ENCODE results near the gene GRIN1. TPM values are rescaled to one million over a fixed set of nuclear protein-coding genes. Genes with fewer than 3 reads are reported as not detected.

GRIN1 gene
- total RNA-seq, 1 donor from 2014 or later, result not detected

DNA sequence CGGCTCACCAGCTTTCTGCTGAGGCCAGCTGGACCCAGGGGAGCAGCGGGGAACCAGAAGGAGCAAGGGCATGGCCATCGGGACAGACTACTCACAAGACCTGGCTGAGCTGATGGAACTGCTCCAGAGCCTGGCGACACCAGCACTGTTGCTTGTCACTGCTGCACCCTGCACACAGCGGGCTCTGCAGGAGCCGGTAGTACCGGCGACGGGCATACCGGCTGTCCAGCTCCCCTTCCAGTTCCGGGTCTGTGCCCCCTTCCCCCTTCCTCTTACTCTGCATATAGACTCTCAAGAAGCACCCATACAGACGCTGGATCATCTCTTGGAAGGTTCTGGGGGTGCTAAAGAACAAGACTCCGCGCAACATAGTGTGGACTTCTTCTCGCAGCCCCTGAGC lies 48.4 kb downstream of the GRIN1 start:
- H3K27ac ChIP-seq (replicated peaks), result no peak overlapping the region
- DNase-seq, result no peak
- H3K4me3 ChIP-seq, result peak overlapping the region; percentile 100
- peaks cover 71% of the 10 kb centered on the region for H3K4me1 ChIP-seq
- peaks cover 68% of the 10 kb centered on the region for H3K36me3 ChIP-seq
- intact Hi-C loops (cut with micrococcal nuclease), result no loop called here
- no peaks in the 10 kb centered on the region for H3K27me3 ChIP-seq (ENCODE audit: low read depth)
- H3K9me3 ChIP-seq (replicated peaks), result no peaks in the 10 kb centered on the region
- TF ChIP-seq, protein P1, sequence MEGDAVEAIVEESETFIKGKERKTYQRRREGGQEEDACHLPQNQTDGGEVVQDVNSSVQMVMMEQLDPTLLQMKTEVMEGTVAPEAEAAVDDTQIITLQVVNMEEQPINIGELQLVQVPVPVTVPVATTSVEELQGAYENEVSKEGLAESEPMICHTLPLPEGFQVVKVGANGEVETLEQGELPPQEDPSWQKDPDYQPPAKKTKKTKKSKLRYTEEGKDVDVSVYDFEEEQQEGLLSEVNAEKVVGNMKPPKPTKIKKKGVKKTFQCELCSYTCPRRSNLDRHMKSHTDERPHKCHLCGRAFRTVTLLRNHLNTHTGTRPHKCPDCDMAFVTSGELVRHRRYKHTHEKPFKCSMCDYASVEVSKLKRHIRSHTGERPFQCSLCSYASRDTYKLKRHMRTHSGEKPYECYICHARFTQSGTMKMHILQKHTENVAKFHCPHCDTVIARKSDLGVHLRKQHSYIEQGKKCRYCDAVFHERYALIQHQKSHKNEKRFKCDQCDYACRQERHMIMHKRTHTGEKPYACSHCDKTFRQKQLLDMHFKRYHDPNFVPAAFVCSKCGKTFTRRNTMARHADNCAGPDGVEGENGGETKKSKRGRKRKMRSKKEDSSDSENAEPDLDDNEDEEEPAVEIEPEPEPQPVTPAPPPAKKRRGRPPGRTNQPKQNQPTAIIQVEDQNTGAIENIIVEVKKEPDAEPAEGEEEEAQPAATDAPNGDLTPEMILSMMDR (IDR thresholded peaks at IDR 0.05; ENCODE audit: borderline replicate concordance), result no peak

DNA sequence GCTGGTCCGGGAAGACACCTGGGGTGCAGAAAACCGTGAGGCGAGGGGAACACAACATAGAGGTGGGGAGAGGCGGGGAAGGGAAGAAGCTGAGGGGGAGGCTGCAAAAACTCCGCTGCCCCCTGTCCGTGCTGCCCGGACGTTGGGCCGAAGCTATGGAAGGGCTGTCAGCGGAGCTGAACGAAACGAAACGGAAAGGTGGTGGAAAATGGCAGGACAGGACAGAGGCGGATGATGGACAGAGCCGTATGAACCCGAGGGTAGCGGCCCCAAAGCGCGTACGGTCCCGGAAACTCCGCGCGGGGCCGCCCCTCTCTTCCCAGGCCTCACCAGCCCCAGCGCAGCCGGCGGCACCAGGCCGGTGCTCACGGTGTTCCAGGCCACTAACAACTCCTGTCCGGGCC lies 49.1 kb downstream of the GRIN1 start:
- Histone ChIP-seq H3K4me1 (peaks cover 72% of the 10 kb centered on the region), H3K4me3 (peak overlapping the region; percentile 100), H3K9me3 (replicated peaks) (no peaks in the 10 kb centered on the region), H3K27ac (replicated peaks) (peak overlapping the region; percentile 100), H3K27me3 (ENCODE audit: low read depth) (no peaks in the 10 kb centered on the region), H3K36me3 (peaks cover 63% of the 10 kb centered on the region)
- no peak for DNase-seq
- intact Hi-C loops (cut with micrococcal nuclease), result no loop called here
- TF ChIP-seq, protein P1 (IDR thresholded peaks at IDR 0.05; ENCODE audit: borderline replicate concordance), result no peak

DNA sequence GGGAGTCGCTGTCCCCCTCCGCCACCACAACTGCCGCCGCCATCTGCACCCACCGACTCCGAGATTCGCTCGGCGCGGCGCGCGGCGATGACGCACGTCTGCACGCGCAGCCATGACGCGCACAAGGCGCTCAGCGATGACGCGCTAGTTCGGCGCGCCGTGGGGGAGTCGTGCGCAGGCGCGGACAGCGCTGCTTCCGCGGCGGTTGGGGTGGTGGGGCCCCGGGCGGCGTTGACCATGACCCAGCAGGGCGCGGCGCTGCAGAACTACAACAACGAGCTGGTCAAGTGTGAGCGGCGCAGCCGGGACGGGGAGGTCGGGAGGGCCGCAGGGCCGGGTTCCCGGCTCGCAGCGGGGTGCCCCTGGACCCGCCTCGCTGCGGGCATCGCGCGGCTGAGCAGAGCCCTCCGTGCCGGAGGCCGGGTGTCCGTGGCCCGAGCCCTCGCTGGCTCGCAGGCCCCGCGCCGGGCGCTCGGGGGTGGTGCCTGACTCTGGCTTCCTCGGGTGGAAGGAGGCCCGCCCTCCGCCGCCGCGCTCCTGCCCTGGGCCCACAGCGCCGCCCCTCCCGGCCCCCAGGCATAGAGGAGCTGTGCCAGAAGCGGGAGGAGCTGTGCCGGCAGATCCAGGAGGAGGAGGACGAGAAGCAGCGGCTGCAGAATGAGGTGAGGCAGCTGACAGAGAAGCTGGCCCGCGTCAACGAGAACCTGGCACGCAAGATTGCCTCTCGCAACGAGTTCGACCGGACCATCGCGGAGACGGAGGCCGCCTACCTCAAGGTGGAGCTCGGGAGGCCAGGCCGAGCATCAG lies 49.7 kb downstream of the GRIN1 start, which contains the start of the genes ANAPC2 and SSNA1:
ANAPC2 (minus strand) TSS at position 71 of the 807 bp plus-strand sequence; CDS start at position 43, 28 bp downstream.
SSNA1 (plus strand) TSS at position 187 of the 807 bp plus-strand sequence; CDS start at position 238, 51 bp downstream.
- intact Hi-C loops (cut with micrococcal nuclease), result no loop called here
- DNase-seq, result peak; percentile 93
- H3K4me1 ChIP-seq, result peaks cover 78% of the 10 kb centered on the region

DNA sequence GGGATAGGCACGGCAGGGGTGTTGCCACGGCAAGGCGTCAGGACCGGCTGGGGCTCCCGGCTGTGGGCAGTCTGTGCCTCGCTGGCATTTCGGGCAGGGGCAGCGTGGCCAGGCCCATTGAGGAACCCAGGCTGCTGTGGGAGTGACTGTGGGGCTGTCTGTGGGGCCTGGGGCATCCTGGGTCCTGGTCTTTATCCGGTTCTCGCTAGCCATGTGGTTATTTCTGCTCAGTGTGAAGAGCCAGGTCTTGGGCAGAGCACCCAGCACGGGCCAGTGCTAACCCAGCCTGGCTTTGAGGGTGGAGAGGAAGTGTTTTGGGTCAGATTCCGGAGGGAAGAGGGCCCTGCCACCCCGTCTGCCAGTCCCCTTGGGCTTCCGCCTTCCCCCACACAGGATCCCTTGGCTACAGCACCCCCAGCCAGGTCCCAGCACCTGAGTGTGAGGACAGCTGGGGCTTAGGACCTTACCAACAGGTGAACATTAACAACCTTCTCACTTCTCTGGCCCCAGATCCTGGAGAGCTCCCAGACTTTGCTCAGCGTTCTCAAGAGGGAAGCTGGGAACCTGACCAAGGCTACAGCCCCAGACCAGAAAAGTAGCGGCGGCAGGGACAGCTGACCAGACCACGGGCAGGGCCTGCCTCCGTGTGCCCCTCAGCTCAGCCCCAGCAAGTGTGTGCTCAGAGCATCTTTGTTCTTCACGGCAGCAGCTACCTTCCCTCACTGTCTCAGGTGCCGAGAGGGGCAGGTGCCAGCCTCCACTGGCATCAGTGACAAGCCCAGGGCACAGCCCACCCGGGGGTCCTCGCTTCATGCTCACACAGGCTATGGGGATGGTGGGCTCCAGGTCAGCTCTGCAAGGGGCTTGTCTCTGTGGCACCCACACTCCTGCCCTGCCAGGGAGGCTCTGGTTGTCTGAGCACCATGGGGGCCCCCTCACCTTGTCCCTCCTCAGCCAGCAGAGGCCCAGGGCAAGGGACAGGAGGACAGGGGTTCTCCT lies 50.6 kb downstream of the GRIN1 start:
- H3K27me3 ChIP-seq (ENCODE audit: low read depth), result no peaks in the 10 kb centered on the region
- DNase-seq, result no peak
- peak overlapping the region; percentile 100 for H3K4me3 ChIP-seq
- intact Hi-C loops (cut with micrococcal nuclease), result no loop called here
- TF ChIP-seq, protein P1 (IDR thresholded peaks at IDR 0.05; ENCODE audit: borderline replicate concordance), result no peak
- H3K36me3 ChIP-seq, result peaks cover 54% of the 10 kb centered on the region
- H3K4me1 ChIP-seq, result peaks cover 87% of the 10 kb centered on the region
- peak overlapping the region; percentile 100 for H3K27ac ChIP-seq (replicated peaks)
- no peaks in the 10 kb centered on the region for H3K9me3 ChIP-seq (replicated peaks)

More for the DNA sequence above, 49.7 kb downstream of the GRIN1 start, which contains the start of the genes ANAPC2 and SSNA1:
- H3K27me3 ChIP-seq (ENCODE audit: low read depth), result no peaks in the 10 kb centered on the region
- TF ChIP-seq, protein P1 (IDR thresholded peaks at IDR 0.05; ENCODE audit: borderline replicate concordance), result no peak
- peak within 1 kb of the TSS; percentile 100 for H3K27ac ChIP-seq (replicated peaks)
- peak within 1 kb of the TSS; percentile 100 for H3K4me3 ChIP-seq
- peaks cover 57% of the 10 kb centered on the region for H3K36me3 ChIP-seq
- no peaks in the 10 kb centered on the region for H3K9me3 ChIP-seq (replicated peaks)

DNA sequence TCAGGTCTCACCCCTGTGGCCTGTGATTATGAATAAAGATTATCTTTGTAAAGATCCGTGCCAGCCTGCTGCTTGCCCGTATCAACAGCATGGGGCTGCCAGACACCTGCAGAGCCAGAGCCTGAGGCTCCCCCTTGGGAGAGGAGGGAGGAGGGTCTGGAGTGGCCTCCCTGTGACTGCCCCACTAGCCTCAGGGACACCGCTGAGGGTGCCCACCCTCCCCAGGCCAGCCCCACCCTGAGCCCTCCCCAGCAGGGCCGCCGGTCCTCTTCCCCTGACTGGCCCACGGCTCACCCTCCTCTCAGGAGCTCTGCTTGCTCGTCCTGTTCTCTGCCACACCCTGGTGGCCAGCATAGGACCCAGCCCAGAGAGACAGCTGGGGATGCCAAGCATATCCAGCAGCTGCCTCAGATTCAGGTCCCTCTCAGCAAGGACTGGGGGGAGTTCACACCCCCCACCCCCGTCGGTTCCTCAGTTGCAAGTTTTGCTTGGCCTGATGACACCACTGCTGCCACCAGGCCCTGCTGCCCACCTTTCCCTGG lies 51.4 kb downstream of the GRIN1 start:
- Histone ChIP-seq H3K4me3 (peak overlapping the region; percentile 100), H3K27me3 (ENCODE audit: low read depth) (no peaks in the 10 kb centered on the region), H3K27ac (replicated peaks) (peak overlapping the region; percentile 100), H3K36me3 (peaks cover 46% of the 10 kb centered on the region), H3K4me1 (peaks cover 89% of the 10 kb centered on the region), H3K9me3 (replicated peaks) (no peaks in the 10 kb centered on the region)
- intact Hi-C loops (cut with micrococcal nuclease), result no loop called here
- no peak for DNase-seq
- TF ChIP-seq, protein P1 (IDR thresholded peaks at IDR 0.05; ENCODE audit: borderline replicate concordance), result no peak

Data from left ventricle myocardium inferior (tissue), 1 donor.